HG02973 (cell line): ENCODE results near the gene TUBGCP6.
"Not testable (repeated sequence)": the region's sequence is repeated elsewhere in the genome, so short reads cannot be mapped to it uniquely, and the experiment has no call there.

ENCODE experiments used
- ATAC-seq: cut with Tn5 transposase; IDR thresholded peaks from one replicate; pipeline ENCODE4 v1.9.1; 2021; ENCODE audit warnings: moderate library complexity; ENCODE audit not compliant: unreplicated experiment

The TUBGCP6 gene

DNA sequence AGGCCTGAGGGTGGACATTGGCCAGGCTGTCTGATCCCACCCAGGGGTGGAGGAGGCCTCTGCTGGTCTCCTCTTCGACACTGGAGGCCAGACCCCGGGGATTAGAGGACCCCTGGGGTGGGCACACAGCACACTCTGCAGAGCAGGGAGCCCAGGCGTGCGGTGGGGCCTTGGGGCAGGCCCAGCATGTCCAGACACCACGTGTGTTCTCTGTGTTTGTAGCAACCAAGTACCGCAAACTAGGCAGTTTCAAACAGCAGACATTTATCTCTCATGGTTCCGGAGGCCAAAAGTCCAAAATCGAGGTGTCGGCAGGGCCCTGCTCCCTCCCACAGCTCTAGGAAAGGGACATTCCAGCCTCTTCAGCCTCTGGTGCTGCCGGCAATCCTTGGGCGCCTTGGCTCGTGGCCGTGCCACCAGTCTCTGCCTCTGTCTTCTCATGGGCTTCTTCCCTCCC, 72.8 kb downstream of the TUBGCP6 start:
- no peak for ATAC-seq

DNA sequence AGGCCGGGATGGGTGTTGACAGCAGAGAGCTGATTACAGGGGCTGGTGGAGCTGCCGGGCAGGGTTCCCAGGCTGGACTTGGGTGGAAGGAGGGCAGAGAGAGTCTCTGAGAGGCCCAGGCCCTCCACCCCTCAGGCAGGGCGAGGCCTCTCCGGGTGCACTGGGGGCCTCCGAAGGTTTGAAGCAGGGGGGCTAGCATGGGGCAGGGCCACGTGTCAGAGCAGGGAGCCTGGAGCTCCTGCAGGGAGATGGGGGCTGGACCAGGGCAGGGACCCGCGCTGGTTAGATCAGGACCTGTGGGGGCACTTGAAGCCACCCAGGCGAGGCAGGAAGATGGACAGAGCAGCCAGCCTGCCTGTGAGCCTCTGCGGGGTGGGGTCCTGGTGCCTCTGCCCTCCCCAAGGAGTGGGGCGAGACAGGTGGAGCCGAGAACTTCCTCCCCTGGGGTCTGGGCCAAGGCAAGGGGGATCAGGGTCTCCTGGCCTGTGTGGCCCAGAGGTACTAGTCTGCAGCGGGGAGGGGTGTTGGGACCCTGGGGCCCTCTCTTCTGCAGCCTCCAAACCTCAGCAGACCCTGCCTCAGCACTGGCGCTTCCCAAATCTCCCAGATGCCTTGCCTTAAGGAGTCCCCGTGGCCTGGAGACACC, 73.4 kb downstream of the TUBGCP6 start:
- no peak for ATAC-seq

DNA sequence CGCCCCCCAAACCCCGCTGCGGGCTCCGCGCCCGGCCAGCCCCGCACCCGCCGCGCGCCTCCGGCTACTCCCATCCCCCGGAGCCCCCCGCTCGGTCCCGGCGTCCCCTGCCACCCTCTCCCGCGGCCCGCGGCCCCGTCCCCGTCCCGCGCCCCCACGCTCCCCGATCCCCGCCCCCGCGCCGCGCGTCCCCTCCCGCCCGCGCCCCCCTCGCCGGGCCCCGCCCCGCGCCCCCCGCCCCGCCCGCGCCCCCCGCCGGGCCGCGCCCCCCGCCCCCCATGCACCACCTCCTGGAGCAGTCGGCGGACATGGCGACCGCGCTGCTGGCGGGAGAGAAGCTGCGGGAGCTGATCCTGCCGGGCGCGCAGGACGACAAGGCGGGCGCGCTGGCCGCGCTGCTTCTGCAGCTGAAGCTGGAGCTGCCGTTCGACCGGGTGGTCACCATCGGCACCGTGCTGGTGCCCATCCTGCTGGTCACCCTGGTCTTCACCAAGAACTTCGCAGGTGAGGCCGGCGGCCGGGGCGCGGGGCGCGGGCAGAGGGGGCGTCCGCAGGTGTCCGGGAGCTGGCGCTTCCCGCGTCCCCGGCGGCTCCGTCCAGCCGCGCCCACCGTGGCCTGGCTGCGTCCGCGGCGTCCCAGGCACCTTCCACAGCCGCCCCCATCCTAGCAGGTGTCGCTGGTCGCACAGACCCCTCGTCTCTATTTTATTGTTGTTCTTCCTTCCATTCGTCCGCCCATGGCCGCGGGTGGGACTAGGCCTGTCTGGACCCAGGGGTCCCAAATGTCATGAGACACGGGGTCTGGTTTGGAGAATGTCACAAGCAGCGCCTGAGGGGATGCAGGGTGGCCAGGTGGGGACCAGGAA, 74.1 kb downstream of the TUBGCP6 start, which contains the start of gene PANX2:
Gene PANX2 (plus strand): TSS at position 279 of the 866 bp plus-strand sequence. CDS start 0 bp downstream, at position 279.
- no peak for ATAC-seq

DNA sequence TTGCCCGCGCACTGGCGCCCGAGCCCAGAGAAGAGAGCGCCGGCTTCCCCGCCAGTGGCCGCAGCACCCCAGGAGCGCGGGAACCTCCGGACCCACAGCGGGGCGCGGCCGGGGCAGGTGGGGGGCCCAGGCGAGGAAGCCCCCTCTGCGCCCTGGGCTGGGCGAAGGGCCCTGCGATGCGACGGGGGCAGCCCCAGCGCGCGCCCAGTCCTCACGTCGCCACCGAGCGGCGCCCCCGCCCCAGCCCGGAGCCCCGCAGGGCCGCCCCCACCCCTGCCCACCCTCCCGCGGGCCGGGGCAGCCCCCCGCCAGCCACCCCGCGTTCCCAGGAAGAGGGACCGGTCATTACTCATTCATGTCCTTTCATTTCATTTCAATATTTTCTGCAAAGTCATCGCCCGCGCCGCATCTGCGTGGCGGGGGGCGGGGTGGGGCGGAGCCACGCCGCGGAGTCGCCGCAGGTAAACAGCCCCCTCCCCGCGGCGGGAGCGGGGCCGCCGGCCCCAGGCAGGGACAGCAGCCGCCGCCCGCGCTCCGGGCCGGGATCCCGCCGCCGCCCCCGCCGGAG, 75.0 kb downstream of the TUBGCP6 start:
- ATAC-seq, result no peak

DNA sequence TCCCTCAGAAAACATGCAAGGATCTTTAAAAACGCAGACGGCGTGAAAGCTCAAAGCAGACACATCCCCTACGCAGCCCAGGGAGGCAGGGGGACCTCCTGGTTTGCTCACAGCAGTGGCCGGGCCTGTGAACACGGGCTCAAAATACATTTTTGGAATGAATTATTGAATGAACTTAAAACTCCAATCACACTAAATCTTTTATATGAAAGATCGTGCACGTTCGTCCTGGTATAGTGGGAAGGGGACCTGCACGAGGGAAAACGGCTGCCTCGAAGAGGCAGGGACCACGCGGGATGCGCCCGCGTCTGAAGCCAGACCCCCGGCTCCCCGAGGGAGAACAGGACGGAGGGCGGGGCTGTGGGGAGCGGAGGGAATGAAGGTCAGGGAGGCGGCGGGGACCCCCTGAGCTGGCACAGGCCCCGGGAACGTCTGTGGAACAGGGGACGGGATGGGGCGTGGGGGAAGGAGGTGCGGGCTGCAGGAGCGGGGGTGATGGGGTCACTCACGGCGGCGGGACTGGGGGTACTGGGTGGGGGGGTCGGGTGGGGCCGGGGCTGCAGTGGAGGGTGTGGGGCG, 75.6 kb downstream of the TUBGCP6 start:
- ATAC-seq, result no peak

DNA sequence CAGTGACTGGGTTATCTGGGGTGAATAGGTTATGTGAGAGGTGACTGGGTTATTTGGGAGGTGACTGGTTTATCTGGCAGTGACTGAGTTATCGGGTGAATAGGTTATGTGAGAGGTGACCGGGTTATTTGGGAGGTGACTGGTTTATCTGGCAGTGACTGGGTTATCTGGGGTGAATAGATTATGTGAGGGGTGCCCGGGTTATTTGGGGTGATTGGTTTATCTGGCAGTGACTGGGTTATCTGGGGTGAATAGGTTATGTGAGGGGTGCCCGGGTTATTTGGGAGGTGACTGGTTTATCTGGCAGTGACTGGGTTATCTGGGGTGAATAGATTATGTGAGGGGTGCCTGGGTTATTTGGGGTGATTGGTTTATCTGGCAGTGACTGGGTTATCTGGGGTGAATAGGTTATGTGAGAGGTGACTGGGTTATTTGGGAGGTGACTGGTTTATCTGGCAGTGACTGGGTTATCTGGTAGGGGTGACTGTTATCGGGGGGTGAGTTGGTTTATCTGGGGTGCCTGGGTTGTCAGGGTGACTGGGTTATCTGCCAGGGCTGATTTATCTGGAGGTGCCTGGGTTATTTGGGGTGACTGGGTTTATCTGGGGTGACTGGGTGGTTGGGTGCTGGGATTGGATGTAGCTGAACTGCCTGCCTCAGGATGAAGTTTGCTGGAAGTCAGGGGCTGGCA, 76.2 kb downstream of the TUBGCP6 start:
- not testable (repeated sequence) for ATAC-seq

DNA sequence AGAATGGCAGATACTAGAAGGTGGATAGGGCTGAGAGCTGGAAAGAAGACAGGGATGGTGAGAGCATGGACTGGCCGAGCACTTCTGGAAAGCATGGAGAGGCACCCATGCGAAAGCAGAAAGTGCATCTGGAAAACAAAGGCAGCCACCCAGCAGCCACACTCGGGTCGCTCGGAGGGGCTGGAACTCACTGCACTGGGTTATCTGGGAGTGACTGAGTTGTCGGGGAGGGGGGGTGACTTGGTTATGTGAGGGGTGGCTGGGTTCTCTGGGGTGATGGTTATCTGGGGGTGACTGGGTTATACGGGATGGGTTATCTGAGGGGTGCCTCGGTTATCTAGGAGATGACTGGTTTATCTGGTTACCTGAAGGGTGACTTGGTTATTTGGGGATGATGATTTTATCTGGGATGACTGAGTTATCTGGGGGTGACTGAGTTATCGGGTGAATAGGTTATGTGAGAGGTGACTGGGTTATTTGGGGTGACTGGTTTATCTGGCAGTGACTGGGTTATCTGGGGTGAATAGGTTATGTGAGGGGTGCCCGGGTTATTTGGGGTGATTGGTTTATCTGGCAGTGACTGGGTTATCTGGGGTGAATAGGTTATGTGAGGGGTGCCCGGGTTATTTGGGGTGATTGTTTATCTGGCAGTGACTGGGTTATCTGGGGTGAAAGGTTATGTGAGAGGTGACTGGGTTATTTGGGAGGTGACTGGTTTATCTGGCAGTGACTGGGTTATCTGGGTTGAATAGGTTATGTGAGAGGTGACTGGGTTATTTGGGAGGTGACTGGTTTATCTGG, 76.9 kb downstream of the TUBGCP6 start:
- no peak for ATAC-seq
